GM12878 (cell line): ENCODE results near the gene SOX5.

Source experiments
- CTCF ChIP-seq, 3 experiments: IDR thresholded peaks in 2 of 3; conservative IDR thresholded peaks in 1 of 3; 2 replicates each; pipeline ENCODE4 v1.5.1; 2011; ENCODE audit warnings: low read depth in 3 of 3, low read length in 3 of 3, mild to moderate bottlenecking in 3 of 3, control low read depth in 2 of 3, moderate library complexity in 2 of 3, inconsistent platforms in 1 of 3, mixed read lengths in 1 of 3; ENCODE audit not compliant: control insufficient read depth in 2 of 3, insufficient read depth in 1 of 3; ENCODE audit errors: extremely low read depth in 1 of 3
- EP300 ChIP-seq, 2 experiments: fragments of 150-350 bp in 1 of 2; IDR thresholded peaks; 2 replicates each; pipeline ENCODE4 v1.6.1; 2011 to 2012; ENCODE audit warnings: low read depth in 2 of 2, low read length in 2 of 2, borderline replicate concordance in 1 of 2, improper control_type of control experiment in 1 of 2, inconsistent platforms in 1 of 2; ENCODE audit not compliant: control insufficient read depth in 1 of 2
- EZH2 ChIP-seq: IDR thresholded peaks from 2 replicates; pipeline ENCODE4 v1.6.1; 2012; ENCODE audit warnings: low read depth, mild to moderate bottlenecking, control low read depth, inconsistent platforms, low read length, borderline replicate concordance; ENCODE audit not compliant: control insufficient read depth
- HDAC6 ChIP-seq: fragments of 200-600 bp; sonication (generic); IDR thresholded peaks from one replicate; pipeline ENCODE4 v1.8.0; 2017; ENCODE audit warnings: antibody characterized with exemption; ENCODE audit not compliant: unreplicated experiment
- KDM1A ChIP-seq: fragments of 200-600 bp; sonication (generic); IDR thresholded peaks from 2 replicates; pipeline ENCODE4 v1.6.1; 2016; ENCODE audit warnings: borderline replicate concordance
- POLR2A ChIP-seq: IDR thresholded peaks from 2 replicates; pipeline ENCODE4 v1.6.1; 2011; ENCODE audit warnings: low read depth, mild to moderate bottlenecking, low read length
- SKIL ChIP-seq: fragments of 450-650 bp; IDR thresholded peaks from 2 replicates; pipeline ENCODE4 v1.6.1; 2017; ENCODE audit warnings: mild to moderate bottlenecking, low read depth, inconsistent platforms; ENCODE audit not compliant: poor library complexity, severe bottlenecking
- SMC3 ChIP-seq: IDR thresholded peaks from 2 replicates; pipeline ENCODE4 v1.6.1; 2011; ENCODE audit warnings: low read length, improper control_type of control experiment, borderline replicate concordance
- TAF1 ChIP-seq: IDR thresholded peaks from 2 replicates; pipeline ENCODE4 v1.6.1; 2011; ENCODE audit warnings: mild to moderate bottlenecking, low read depth, low read length, borderline replicate concordance
- USF1 ChIP-seq: IDR thresholded peaks from 2 replicates; pipeline ENCODE4 v1.6.1; 2011; ENCODE audit warnings: borderline replicate concordance, low read depth, mild to moderate bottlenecking, moderate library complexity, mixed read lengths, low read length; ENCODE audit not compliant: insufficient read depth; ENCODE audit errors: extremely low read length
- YY1 ChIP-seq: IDR thresholded peaks from 2 replicates; pipeline ENCODE4 v1.6.1; 2011; ENCODE audit warnings: low read depth, mild to moderate bottlenecking, low read length
- TF ChIP-seq, protein P1 (sequence below): fragments of 450-650 bp; conservative IDR thresholded peaks from 2 replicates; pipeline ENCODE4 v1.6.1; 2017; ENCODE audit warnings: mild to moderate bottlenecking, moderate library complexity
- TF ChIP-seq, protein P2 (sequence below): IDR thresholded peaks from 2 replicates; pipeline ENCODE4 v1.6.1; 2012; ENCODE audit warnings: low read depth, low read length, improper control_type of control experiment

DNA sequence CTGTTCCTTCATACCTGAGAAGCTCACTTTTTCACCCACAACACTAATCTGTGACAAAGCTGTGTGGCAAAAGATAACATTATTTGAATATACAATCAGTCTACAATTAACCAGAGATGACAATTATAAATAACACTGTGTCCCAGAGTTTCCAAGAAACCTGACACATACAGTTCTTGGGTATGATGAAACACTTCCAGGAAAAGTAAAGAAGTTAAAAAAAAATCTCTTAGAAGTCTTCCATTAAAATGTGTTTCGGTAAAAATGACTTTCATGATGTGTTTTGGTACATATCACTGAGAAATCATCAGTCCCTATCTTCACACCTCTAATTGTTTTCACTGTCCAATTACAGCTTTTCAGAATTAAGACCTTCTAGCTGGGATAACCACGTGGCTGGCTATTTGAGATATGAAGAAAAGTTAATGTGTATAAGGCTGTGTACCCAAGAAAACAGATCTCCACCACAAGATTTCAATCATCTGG lies 390.2 kb downstream of the SOX5 start:
- TF ChIP-seq EZH2 (no peak), YY1 (no peak), POLR2A (no peak), SKIL (no peak), CTCF (IDR thresholded peaks at IDR 0.05 in 2 of 3, conservative IDR thresholded peaks at IDR 0.05 in 1 of 3; ENCODE audit: control insufficient read depth in 2 of 3, extremely low read depth in 1 of 3, insufficient read depth in 1 of 3, low read depth in 3 of 3, low read length in 3 of 3) (no peak), TAF1 (no peak), USF1 (no peak), KDM1A (no peak), EP300 (IDR thresholded peaks at IDR 0.05; ENCODE audit: borderline replicate concordance in 1 of 2, control insufficient read depth in 1 of 2, low read depth in 2 of 2, low read length in 2 of 2) (no peak), HDAC6 (no peak), SMC3 (no peak)
- TF ChIP-seq, protein P1, sequence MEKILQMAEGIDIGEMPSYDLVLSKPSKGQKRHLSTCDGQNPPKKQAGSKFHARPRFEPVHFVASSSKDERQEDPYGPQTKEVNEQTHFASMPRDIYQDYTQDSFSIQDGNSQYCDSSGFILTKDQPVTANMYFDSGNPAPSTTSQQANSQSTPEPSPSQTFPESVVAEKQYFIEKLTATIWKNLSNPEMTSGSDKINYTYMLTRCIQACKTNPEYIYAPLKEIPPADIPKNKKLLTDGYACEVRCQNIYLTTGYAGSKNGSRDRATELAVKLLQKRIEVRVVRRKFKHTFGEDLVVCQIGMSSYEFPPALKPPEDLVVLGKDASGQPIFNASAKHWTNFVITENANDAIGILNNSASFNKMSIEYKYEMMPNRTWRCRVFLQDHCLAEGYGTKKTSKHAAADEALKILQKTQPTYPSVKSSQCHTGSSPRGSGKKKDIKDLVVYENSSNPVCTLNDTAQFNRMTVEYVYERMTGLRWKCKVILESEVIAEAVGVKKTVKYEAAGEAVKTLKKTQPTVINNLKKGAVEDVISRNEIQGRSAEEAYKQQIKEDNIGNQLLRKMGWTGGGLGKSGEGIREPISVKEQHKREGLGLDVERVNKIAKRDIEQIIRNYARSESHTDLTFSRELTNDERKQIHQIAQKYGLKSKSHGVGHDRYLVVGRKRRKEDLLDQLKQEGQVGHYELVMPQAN, result no peak
- TF ChIP-seq, protein P2, sequence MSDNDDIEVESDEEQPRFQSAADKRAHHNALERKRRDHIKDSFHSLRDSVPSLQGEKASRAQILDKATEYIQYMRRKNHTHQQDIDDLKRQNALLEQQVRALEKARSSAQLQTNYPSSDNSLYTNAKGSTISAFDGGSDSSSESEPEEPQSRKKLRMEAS, result no peak
